ENCODE measurements around the gene SLC39A9.

Gene SLC39A9, protein sequence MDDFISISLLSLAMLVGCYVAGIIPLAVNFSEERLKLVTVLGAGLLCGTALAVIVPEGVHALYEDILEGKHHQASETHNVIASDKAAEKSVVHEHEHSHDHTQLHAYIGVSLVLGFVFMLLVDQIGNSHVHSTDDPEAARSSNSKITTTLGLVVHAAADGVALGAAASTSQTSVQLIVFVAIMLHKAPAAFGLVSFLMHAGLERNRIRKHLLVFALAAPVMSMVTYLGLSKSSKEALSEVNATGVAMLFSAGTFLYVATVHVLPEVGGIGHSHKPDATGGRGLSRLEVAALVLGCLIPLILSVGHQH

DNA sequence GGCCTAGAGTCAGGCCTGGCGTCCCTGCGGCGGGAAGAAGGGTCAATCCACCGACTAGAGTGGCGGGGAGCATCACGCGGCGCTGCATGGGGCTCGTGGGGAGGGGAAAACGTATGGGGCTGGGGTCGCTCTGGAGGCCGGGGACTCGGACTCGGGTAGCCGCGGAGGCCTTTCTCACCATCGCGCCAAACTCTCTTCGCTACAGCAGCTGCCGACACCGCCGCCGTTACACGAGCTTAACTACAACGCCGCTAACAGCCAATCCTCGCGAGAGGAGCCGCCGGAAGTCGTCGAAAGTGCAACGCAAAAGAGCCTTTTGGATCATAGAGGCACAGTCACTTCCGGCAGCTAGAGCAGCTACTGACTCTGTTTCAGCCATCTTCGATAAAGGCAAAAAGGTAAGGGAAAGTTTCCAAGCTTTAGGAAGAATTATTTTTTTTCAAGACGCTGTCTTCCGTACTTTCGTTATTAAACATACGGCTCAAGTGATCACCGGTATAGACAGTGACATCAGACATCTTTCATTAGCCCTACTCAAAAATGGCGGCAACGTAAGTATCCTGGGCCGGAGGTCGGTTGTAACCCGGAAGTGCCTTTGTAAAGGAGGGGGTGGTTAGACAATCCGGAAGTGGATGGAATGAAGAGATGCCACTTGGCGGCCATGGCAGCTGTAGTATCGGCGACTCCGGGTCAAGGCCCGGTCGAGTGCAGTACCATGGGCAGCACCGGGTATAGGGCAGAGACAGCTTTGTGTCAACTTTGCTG lies at the start of gene SLC39A9, which contains the start of gene ERH:
TSS of gene SLC39A9 (plus strand) at position 640 of the 765 bp plus-strand sequence. CDS start 678 bp downstream, outside the sequence.
TSS of gene ERH (minus strand) at position 247 of the 765 bp plus-strand sequence. CDS start at position 181, 66 bp downstream.
- peak; percentile 54 to 97 (median 88) for DNase-seq

DNA sequence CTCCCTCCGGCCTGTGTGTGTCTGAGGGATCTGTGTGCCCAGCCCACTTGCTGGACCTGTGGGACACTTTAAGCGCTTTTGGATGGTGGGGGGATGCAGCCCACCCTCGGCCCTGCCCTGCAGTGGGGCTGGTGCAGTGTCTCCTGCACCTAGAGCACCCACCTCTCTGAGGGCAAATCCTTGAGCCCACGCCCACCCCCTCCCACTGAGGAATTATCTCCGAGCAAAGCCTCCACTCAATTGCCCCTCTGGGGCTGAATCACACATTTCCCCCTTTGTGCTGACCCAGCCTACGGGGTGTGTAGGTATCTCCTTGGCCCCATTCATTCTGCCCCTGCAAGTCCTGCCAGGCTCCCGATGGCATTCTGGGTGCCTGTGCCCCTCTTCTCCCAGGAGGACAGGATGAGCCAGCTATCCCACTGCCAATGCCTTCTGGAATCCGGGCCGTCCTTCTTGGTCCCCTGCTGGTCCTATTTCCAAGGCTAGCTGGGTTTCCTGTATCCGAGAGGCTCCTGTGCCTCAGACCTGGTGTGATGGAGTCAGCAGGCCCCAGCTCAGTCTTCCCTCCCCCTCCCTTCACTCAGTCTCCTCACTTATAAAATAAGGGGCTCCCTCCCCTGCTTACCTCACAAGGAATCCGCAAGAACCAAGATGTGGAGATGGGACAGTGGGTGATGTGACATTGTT lies 49.3 kb upstream of the SLC39A9 start:
- no peak for DNase-seq

DNA sequence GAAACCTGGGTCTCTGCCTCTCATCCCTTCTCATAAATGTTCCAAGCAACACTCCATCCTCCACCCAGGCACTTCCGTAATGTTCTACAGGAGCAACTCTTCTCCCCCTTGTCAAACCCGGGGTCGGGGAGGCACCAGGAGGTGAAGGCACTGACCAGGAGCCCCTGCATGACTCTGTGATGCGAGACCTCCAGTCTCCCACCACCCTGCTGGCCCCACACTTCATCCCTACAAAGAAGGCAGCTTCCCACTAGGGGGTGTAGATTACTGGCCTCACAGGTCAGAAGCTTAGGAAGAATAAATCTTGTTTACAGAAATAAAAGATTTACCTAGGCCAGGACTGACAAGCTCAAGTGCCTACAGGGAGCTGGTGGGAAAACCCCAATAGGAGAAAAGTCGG lies 47.6 kb upstream of the SLC39A9 start:
- DNase-seq, result no peak

DNA sequence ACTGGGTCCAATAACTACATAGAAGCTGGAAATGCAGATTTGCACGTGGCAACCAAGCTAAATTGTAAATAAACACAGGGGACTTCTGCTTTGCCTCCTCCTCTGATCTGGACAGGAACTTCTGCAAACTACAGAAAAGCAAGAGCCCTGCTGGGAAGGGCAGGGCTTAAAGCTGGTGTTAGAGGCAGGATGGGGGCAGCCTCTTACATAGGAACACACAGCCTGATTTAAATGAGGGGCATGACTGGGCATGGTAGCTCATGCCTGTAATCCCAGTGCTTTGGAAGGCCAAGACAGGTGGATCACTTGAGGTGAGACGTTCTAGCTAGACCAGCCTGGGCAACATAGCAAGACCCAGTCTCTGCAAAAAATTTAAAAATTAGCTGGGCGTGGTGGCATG lies 47.1 kb upstream of the SLC39A9 start:
- DNase-seq, result no peak

DNA sequence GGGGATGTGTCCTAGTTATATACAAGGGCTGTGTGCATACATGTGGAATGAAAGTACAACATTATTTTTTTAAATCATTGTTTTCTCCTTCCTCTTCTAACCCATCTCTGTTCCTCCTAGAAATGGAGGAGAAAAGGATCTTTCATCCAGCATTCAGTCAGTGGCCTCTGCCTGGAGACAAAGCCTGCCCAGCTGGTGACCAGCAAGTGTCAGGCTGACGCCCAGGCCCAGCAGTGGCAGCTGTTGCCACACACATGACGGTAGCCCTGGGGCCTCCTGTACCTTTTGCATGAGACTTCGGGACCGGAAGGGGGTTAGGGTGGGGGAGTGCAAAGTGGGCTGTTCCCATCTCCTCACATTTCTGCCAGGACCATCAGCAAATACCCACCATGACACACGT lies 46.6 kb upstream of the SLC39A9 start:
- DNase-seq, result no peak

DNA sequence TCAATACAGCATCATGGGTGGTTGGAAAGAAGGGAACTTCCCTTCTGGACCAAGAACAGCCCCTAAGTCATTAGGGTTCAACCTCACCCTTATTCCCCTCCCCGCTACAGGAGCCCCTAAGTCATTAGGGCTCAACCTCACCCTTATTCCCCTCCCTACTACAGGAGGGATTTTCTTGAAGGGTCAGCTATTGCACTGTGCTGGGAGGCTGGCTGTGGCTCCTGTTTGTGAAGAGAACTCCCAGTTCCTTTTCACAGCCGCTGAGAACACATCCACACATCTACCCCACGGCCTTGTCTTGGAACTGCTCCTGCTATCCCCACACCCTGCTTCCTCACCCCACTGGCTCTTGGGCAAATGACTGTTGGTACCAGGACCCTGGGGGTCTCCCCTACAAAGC lies 45.3 kb upstream of the SLC39A9 start:
- no peak for DNase-seq

DNA sequence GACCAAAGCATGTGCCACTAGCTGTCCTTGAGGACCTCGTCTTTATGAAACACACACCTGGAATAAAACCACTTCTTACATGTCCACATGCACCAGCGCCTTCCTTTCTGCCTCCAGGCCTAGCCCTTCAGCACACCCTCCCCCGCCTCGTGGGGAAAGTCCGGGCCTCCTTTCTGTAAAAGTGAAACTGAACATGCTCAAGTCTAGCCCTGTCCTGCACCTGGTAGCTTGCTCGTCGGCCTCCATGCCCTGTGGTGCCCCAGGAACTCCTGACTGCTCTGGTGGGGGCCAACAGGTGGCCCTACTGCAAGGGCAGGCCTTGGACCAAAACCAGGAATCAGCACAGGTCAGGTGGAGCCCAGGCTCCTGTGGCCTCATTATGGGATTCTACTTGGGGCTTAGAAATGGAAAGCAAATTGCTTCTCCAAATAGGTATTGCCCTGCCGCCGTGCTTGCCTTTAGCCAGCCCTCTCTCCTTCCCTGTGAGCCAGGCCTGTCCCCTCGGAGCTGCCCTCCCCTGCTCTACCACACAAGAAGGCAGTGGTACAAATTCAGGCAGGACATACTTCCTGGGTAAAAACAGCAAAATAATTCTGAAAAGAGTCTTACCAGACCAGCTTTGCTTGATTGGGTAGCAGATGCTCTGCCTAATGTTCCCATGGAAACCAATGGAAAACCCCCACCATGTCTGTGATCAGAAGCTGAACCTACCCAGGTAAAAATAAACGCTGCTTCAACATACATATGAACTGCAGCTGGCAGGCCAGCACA lies 43.9 kb upstream of the SLC39A9 start:
- DNase-seq, result no peak

DNA sequence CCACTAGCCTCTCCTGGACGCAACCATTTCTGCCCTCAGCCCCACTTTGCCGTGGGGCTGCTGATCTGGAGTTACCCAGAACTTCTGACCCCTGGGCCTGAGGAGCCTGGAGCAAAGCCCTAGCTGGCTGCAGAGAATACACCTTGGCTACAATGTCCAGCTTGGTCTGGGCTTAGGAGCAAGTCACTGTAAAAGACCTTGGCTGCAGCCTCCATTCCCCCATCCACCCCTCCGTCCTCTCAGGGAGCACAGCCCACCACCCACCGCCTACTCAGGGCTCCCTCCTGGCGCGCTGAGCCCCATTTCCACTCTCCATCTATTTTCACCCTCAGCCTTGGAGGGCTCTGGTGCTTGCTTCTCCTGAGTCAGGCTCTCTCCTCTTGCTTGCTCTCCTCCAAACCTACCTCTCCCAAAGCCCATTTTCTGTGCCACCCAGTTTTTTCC lies 43.3 kb upstream of the SLC39A9 start:
- DNase-seq, result no peak

DNA sequence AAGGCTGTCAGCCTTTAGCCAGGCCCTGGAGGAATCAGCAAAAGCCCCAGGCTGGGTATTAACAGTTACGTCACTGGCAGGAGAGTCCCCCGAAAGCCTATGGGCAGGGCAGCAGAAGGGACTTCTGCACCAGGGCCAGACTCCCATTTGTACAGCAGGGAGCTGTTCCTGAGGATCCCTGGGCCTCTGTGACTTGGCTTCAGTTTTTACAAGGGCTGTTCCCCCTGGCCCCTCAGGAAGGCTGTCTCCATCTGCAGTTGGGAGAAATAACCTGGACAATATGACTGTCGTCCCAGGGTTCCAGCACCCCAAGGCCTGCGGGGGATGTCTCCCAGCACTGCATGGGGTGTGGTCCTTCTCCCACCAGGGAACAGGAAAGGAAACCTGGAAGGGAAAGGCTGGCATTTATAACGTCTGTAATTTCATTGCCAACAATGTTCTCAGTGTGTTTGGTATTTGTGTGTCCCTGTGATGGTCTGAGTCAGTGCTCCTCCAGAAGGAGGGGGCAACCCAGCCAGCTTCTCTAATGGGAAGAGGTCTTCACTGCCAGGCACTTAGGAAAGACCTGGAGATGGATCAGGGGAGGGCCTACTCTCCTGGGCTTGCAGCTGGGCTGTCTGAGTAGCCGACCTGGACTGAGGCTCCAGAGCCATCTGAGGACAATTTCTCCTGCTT lies 42.7 kb upstream of the SLC39A9 start:
- peak in 1 of 14 donors; percentile 71 for DNase-seq

DNA sequence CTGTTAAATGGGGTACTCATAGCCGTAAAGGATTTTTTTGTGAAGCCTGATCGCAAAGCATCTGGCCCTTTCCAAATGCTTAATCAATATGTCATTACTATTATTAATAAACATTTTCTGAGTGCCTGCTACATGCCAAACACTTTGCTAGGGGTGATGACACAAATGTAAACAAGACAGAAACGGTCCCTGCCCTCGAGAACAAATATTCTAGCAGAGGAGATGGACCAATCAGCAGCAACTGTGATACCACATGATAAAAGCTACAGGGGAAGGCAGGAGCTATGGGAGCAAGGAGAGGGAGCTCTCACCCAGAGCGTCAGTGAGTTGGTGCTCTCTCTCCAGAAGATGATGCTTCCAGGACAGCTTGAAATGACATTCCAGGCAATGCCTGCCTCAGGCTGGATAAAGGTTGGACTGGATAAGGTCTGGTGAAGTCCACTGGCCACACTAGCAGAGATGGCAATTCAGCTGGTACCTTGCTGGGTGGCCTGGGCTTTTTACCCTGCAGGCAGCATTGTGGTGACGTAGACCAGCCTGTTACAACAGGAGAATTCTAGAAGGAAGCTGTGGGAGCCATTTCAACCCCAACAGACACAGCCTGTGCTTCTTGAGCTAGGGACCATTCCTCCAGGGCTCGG lies 41.5 kb upstream of the SLC39A9 start:
- DNase-seq, result no peak

DNA sequence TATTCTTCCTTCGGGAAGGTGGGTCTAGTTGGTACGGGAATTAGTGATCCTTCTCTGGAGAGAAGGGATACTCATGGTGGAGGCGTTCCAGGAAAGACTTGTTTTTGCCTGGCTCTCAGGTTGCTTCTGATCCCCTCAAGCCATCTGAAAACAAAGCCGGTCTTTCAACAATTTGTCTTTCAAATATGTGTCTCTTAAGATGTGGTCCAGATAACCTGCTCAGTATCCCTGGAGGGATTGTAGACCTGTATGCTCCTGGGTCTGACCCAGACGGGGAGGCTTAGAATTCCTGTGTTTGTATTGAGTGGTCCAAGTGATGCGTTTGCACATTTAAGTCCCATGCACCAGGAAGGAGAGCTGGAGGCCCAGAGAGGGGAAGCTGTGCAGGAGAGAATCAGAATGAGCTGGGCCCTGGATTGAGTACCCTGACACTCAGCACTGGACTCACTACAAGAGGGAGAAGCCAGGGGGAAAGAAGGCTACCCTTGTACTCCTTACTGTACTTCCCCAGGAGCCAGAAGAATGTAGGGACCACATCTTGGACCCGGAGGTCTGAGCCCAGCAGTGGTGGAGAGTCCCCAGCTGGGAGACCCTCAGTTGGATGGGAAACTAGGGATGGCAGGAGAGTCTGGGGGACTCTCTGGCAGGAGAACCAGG lies 40.8 kb upstream of the SLC39A9 start:
- DNase-seq, result no peak

DNA sequence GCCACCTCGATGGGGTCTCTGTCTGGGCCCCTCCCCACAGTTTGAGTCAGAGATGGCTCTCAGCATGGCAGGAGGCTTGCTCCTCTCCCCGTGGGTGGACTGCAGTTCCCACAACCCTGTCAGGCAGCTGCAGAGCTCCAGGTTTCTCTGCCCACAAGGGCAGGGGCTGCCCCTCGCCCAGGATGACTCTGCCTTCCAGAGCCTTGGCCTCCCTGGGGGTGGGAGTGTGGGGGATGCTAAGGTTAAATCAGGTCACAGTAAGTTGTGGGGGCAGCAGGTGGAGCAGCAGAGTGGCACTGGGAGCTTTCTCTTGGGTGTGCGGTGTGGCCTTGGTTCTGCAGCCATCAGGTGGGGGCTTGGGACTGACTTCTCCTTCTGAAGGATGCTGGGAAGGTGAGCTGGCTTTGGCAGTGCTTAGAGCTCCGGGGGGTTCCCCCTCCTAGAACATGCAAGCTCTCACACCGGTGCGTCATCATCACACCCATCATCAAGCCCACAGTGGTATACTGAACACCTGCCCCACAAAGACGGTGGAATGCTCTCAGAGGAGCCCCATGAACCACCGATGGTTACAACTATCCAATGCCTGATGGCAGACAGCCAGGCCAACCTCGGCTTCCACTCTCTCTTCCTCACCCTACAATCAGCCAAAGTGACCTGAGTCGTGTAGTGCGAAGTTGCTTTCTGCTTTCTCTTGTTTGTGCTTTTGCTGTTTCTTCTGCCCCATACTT lies 40.1 kb upstream of the SLC39A9 start:
- DNase-seq, result no peak

DNA sequence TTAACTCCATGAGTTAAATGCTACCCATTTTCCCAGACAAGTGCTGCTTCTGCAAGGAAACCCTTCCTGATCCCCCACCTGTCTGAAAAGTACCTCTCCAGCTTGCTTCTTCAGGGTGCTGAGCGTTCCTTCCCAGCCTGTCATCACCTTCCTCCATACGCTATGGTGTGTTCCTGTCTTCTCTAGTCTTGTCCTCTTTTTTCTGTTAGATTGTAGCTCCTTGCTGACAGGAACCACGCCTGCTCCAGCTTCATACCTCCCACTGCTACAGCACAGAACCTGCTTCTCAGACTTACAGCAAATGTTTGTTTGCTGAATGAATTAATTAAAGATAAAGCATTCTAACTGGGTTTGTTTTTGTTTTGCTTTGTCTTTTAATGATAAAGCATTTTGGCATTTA lies 39.5 kb upstream of the SLC39A9 start:
- no peak for DNase-seq

DNA sequence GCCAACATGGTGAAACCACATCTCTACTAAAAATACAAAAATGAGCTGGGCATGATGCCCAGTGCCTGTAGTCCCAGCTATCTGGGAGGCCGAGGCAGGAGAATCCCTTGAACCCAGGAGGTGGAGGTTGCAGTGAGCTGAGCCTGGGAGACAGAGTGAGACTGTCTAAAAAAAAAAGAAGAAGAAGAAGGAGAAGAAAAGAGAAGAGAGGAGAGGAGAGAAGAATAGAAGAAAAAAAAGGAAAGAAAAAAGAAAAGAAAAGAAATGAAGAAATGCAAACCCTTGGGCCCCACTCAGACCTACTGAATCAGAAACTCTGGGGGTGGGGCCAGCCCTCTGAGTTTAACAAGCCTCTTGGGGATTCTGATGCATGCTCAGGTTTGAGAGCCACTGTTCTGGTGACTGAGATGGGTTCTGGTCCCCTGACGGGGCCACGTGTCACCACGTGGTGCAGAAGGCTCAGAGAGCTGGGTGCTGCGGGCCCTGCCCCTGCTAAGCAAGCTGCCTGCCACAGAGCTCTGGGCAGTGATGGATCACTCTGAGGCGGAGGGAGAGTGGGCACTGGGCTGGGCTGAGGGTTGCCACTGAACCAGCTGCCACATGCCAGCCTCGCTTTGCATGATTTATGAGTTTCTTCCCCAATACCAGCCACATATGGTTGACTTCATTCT lies 37.9 kb upstream of the SLC39A9 start:
- no peak for DNase-seq

DNA sequence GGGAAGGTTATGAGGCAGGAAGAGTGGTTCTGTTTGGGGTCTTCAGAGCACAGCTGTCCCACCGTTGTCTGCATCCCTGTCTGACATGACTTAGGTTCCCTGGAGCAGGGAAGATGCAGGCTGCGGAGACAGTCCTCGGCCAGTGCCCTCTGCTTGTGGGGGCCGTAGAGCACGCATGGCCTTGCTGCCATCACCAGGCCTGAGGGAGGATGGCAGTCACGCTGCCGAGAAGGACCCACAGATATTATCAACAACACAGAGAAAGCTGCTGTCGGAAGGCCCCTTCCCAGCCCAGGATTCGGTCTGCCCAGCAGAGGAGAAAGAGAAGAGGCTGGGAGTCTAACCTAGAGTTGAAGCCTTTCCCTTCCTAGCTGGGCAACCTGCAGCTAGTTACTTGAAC lies 35.4 kb upstream of the SLC39A9 start:
- peak in 7 of 14 donors; percentile 7 to 55 (median 27) for DNase-seq

DNA sequence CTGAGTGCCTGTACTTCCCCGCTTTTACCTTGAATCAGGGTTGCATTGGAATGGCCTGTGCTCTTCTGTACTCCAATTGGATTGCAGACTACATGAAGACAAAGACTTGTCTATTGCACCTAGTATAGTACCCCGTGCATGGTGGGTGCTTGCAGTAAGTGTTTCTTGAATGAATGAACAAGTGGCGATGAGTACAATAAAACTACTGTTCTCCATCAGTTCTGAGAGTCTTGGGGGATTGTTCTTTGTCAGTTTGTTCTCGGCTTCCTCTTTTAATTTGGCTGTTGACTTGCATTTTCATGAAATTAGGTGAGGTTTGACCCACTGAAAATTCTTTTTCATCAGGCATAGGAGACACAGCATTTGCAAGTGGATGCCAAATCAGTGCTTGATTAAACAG lies 34.5 kb upstream of the SLC39A9 start:
- DNase-seq, result no peak

DNA sequence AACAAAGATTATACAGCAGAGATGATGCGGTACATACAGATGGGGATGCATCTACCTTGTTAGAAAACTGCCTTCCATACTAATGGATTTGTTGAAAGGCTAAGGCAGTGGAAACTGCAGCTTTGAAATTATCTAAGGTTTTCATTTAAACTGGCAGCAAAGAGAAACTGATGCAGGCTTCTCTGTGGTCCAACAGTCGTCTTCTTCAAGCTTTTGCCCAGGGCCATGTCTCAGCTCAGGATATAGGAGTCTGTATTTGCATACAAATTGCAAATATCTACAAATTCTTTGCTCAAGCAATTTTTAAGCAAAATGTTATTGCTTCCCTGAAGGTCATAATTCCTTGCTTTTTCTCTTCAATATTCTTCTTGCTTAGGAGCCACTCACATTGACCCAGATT lies 34.1 kb upstream of the SLC39A9 start:
- no peak for DNase-seq

DNA sequence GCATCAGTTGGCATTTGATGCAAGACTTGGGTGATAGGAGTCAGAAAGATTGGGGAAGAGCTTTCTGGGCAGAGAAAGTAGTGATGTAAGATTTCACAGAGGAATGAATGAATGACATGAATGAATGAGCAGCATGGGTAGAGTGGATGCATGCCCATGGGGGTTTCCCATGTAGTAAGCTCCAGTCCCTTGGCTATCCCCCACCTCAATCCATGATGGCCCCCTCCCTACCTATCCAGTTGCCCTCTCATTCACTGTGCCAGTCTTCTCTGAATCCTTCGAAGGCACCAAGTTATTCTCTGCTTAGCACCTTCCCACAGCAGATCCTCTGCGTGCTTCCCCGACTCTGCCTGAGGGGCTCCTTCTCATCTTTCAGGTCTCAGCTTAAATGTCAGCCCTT lies 32.4 kb upstream of the SLC39A9 start:
- DNase-seq, result no peak

DNA sequence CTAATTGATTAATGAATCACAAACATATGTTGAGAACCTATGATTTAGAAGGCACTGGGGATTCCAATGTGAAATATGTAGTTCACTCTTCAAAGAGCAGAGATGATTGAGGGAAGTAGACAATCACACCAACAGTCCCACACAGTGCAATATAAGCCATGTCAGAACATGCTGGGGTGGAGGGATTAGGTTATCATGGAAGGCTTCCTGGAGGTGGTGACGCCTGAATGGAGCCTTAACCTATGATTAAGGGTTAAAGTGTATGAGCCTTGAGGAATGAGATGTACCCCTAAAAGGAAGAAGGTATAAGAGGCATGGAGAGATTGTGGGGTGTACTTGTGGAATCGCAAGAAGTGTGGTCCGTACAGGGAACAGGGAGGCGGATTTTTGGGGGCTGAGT lies 31.7 kb upstream of the SLC39A9 start:
- DNase-seq, result no peak
